Activated CD4-positive, alpha-beta T cell treated with anti-CD3 and anti-CD28 coated beads for 24 hours (primary cell): ENCODE results near the gene ADAD2.

Source experiments
- DNase-seq, 2 donors: peaks; one replicate each; pipeline ENCODE4 v3.0.0-alpha.2; 2020; ENCODE audit warnings: low read depth in 2 of 2

ADAD2 gene

GRCh38 chr16:84245956-84246678, 55.2 kb downstream of the ADAD2 start:
- no peak for DNase-seq

- DNase-seq, result no peak
Observed at GRCh38 chr16:84246679-84247077, 55.7 kb downstream of the ADAD2 start.
